GM12864 (cell line): ENCODE results near the gene STUB1.

Experiments
- DNase-seq: peaks from one replicate; pipeline ENCODE4 v3.0.0-alpha.2; 2011; ENCODE audit warnings: low read depth
- H3K4me3 ChIP-seq: 2 replicates; pipeline ENCODE4 v1.5.1; 2011; ENCODE audit warnings: mild to moderate bottlenecking, low read depth, low read length, control low read depth
- CTCF ChIP-seq: IDR thresholded peaks from 2 replicates; pipeline ENCODE4 v1.5.1; 2011; ENCODE audit warnings: low read depth, mild to moderate bottlenecking, moderate library complexity, low read length, control low read depth, inconsistent platforms; ENCODE audit errors: missing control alignments

Gene STUB1

GRCh38 chr16:729768-730665 is 49.8 kb downstream of the STUB1 start:
- DNase-seq: no peak
- H3K4me3 ChIP-seq: no peak overlapping the region
- no peak for TF ChIP-seq CTCF

- no peak for TF ChIP-seq CTCF
- DNase-seq: no peak
- H3K4me3 ChIP-seq: no peak overlapping the region
Observed at GRCh38 chr16:730666-731509, 50.7 kb downstream of the STUB1 start.

GRCh38 chr16:732332-732731 is 52.1 kb downstream of the STUB1 start:
- no peak overlapping the region for H3K4me3 ChIP-seq
- DNase-seq: no peak
- no peak for TF ChIP-seq CTCF
